GM13976 (cell line): ENCODE measurements around the gene BLID.

Source experiments
- DNase-seq: peaks from one replicate; pipeline ENCODE4 v3.0.0; 2012; ENCODE audit warnings: low spot score
- in situ Hi-C: fragments of 300-500 bp; cut with MboI; formaldehyde crosslinking; loops from one replicate; pipeline ENCODE4 v1.12.0; 2022; ENCODE audit warnings: low sequenced_read_pairs, mixed read lengths, inconsistent platforms; ENCODE audit not compliant: unreplicated experiment
- TF ChIP-seq, protein P1 (sequence below): IDR thresholded peaks from 2 replicates; pipeline ENCODE4 v1.5.1; 2012; ENCODE audit warnings: borderline replicate concordance, mild to moderate bottlenecking; ENCODE audit not compliant: insufficient read depth; ENCODE audit errors: extremely low read depth, missing control alignments, control extremely low read depth

The BLID gene

DNA sequence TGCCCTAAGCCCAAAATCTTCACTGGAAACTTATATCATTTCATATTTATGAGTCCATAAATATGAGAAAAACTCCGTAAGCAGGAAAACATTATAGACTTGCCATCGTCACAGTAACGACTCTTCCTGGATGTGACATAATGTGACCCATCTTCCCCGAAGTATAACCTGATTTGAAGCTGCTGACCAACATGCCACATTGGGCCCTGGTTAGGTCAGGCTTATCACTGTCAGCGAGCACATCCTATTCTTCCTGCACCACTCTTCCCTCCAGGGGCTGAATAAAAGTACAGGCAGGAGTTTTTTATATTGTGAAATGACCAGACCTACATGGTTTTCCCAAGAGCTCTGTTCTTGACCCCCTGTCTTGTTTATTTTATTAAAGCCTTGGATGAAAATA, 12.1 kb upstream of the BLID start:
- TF ChIP-seq, protein P1, sequence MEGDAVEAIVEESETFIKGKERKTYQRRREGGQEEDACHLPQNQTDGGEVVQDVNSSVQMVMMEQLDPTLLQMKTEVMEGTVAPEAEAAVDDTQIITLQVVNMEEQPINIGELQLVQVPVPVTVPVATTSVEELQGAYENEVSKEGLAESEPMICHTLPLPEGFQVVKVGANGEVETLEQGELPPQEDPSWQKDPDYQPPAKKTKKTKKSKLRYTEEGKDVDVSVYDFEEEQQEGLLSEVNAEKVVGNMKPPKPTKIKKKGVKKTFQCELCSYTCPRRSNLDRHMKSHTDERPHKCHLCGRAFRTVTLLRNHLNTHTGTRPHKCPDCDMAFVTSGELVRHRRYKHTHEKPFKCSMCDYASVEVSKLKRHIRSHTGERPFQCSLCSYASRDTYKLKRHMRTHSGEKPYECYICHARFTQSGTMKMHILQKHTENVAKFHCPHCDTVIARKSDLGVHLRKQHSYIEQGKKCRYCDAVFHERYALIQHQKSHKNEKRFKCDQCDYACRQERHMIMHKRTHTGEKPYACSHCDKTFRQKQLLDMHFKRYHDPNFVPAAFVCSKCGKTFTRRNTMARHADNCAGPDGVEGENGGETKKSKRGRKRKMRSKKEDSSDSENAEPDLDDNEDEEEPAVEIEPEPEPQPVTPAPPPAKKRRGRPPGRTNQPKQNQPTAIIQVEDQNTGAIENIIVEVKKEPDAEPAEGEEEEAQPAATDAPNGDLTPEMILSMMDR = no peak
- no peak for DNase-seq
- in situ Hi-C loops = no loop called here

DNA sequence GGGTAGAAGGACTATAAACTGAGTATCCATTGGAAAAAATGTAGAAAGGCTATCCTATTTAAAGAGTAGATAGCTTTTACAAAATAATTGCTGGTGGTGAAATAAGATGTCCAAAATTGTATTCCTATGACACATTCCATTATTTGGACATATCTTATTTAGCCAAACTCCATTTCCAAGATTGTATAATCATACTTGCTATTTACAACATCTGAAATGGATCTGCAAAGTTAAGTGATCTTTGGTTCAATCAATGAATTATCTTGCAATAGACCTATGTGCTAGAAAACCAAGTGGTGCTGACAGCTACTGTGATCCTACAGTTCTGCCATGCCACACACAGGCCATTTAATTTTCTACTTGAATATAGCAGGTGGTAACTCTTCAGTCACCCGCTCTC, 11.0 kb upstream of the BLID start:
- no peak for DNase-seq
- in situ Hi-C loops = no loop called here
- TF ChIP-seq, protein P1 = no peak

DNA sequence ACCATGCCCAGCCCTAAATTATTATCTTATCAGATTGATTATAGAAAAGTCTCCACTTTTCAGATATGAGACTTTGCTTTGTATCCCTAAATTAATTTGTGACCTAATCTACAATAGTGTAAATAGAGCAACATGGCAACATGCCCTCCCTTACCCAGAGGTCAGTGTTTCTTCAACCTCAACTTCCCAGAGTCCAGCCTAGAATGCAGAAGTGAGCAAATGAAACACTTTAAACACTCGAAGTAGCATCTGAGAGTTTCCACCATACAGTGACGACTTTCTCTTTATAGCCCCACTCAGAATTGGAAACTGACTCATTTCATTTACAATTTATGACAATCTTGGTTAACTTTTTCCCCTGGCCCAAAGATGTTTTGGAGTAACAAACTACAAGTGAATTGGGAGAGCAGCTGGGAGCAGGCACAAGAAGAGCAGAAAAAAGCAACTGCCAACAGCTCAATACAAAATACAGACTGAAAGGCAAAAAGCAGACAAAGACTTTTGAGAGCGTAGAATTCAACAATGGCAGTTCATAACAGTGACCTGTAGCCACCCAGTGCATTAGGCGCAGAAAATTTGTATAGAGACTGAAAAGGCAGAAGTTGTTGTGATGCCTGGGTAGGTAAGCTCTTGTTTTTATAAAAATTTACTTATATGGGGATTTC, 10.1 kb upstream of the BLID start:
- no peak for DNase-seq
- in situ Hi-C loops = no loop called here
- TF ChIP-seq, protein P1 = no peak

DNA sequence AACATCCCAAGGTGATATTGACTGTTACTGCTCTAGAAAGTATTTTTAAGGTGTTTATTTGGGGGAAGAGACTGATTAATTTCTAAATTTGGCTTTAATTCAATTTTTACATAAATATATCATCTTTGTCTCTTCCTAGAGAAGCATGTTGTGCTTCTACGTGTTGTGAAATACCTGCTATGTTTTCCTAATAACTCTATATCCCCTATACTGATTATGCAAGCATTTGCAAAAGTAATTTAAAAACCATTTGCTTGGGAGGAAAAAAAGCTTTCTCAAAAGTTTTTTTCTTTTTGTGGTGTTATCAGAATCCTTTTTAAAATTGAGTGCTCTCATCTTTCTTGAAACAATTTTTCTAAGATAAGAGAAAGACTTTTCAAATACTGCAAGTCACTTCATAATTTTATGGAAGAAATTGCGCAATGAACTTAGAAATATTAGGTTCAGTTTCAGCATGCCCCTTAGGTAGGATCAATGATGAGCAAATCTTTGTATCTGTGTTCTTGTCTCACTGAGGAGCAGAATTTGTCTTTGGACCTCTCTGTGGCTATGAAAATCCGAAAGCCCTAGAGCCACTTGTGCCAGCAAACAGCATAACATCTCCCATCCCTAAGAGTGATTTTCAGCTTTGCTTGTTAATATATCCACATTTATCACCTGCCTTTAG, 7.4 kb upstream of the BLID start:
- in situ Hi-C loops = no loop called here
- no peak for DNase-seq

DNA sequence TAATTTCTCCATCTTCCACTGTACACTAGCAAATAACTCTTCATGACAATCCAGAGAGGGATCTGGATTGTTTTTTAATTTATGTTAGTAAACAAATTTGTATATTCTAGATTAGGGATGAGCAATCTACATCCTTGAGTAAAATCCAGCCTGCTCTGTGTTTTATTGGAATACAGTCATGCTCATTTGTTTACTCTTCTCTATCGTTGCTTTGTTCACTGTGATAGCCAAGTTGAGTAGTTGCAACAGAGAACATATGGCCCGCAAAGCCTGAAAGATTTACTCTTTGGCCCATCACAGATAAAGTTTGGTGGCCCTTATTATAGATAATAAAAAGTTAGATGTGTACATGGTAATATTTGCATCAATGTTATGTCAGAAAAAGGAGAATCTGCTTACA, 6.2 kb upstream of the BLID start:
- in situ Hi-C loops = no loop called here
- TF ChIP-seq, protein P1 = no peak
- DNase-seq = no peak

More for the DNA sequence above, 7.4 kb upstream of the BLID start:
- TF ChIP-seq, protein P1 = no peak

DNA sequence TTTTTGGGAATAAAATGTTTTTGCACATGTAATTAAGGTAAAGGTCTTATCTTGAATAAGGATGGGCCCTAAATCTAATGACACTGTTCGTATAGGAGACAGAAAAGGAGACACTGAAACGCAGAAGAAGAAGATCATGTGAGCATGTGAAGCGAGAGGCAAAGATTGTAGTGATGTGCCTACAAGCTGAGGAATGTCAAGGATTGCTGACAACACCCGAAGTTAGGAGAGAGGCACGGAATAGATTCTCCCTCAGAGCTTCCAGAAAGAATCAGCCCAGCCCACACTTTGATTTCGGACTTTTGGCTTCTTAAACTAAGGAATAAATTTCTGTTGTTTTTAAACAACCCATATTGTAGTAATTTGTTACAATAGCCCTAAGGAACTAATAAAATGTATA, 4.1 kb upstream of the BLID start:
- TF ChIP-seq, protein P1 = no peak
- in situ Hi-C loops = no loop called here
- no peak for DNase-seq
